K562 (cell line): ENCODE measurements around the gene MLN. TPM values are rescaled to one million over a fixed set of nuclear protein-coding genes. Genes with fewer than 3 reads are reported as not detected.

Experiments used
- ATAC-seq: fragments of 200-7000 bp; cut with Tn5 transposase; 3 replicates; pipeline ENCODE4 v1.9.1; 2020; ENCODE audit warnings: moderate library complexity
- BruUV-seq: library from RNA; stranded (reverse); fragments of 400-500 nt; replicated peaks from 2 replicates; lab custom pipeline; 2021; lab: Mats Ljungman, UMichigan
- CTCF ChIA-PET: fragments of 300-600 bp; formaldehyde crosslinking; extraction: SDS; loops from one replicate; lab custom pipeline; 2021; ENCODE audit warnings: low intra/inter-chr PET ratio; lab: Yijun Ruan, JAX
- POLR2A ChIA-PET: fragments of 300-600, 350-650 bp; sonication (Branson Sonifier 250); formaldehyde crosslinking; extraction: SDS; loops from one replicate; lab custom pipeline; 2021; ENCODE audit warnings: antibody characterized with exemption, inconsistent platforms; lab: Yijun Ruan, JAX
- DNase-seq, 4 experiments: peaks; one replicate each; pipeline versions ENCODE4 v3.0.0 to v3.0.0-alpha.2; 2011 to 2018; ENCODE audit warnings: low spot score in 3 of 4, mixed read lengths in 3 of 4; ENCODE audit errors: extremely low read depth in 1 of 4
- FAIRE-seq: peaks from 2 replicates; lab custom pipeline; 2011; peaks lifted over from hg19 to GRCh38; lab: Jason Lieb, UNC
- H2AFZ ChIP-seq: 2 replicates; pipeline ENCODE4 v1.6.0; 2011; ENCODE audit warnings: low read depth, low read length, control low read depth, inconsistent platforms
- H3K27ac ChIP-seq: fragments of 200-600 bp; 3 replicates; pipeline ENCODE4 v1.8.0; 2011; ENCODE audit warnings: low read depth, mild to moderate bottlenecking, control low read depth, inconsistent platforms, low read length, moderate library complexity, mixed read lengths; ENCODE audit errors: extremely low read depth
- H3K27me3 ChIP-seq, 2 experiments: fragments of 300-600 bp in 1 of 2; 2 replicates in 1 of 2; 3 replicates in 1 of 2; pipeline versions ENCODE4 v1.6.0 to v1.8.0; 2011; ENCODE audit warnings: inconsistent platforms in 2 of 2, low read length in 2 of 2, mild to moderate bottlenecking in 1 of 2, mixed read lengths in 1 of 2, moderate library complexity in 1 of 2; ENCODE audit not compliant: control insufficient read depth in 2 of 2, insufficient read depth in 2 of 2
- H3K36me3 ChIP-seq: fragments of 300-600 bp; 3 replicates; pipeline ENCODE4 v1.8.0; 2011; ENCODE audit warnings: mild to moderate bottlenecking, low read length, inconsistent platforms; ENCODE audit not compliant: control insufficient read depth, insufficient read depth
- H3K4me1 ChIP-seq, 2 experiments: fragments of 200-600 bp in 1 of 2; replicated peaks in 1 of 2; 2 replicates in 1 of 2; 3 replicates in 1 of 2; pipeline versions ENCODE4 v1.5.1 to v1.8.0; 2011; ENCODE audit warnings: inconsistent platforms in 2 of 2, low read length in 2 of 2, mild to moderate bottlenecking in 1 of 2, mixed read lengths in 1 of 2, moderate library complexity in 1 of 2; ENCODE audit not compliant: control insufficient read depth in 2 of 2, insufficient read depth in 2 of 2
- H3K4me2 ChIP-seq: 2 replicates; pipeline ENCODE4 v1.6.1; 2011; ENCODE audit warnings: low read length, control low read depth, inconsistent platforms, mixed read lengths; ENCODE audit not compliant: insufficient read depth
- H3K4me3 ChIP-seq: fragments of 200-600 bp; sonication (generic), shearing (Covaris generic); 2 replicates; pipeline ENCODE4 v1.5.1; 2016; ENCODE audit warnings: control low read depth, inconsistent platforms
- H3K79me2 ChIP-seq: fragments of 200-600 bp; 3 replicates; pipeline ENCODE4 v1.8.0; 2011; ENCODE audit warnings: low read length, inconsistent platforms; ENCODE audit not compliant: control insufficient read depth, insufficient read depth
- H3K9ac ChIP-seq, 2 experiments: 2 replicates each; pipeline versions ENCODE4 v1.6.0 to v1.6.1; 2011; ENCODE audit warnings: low read depth in 2 of 2, low read length in 2 of 2, control low read depth in 1 of 2, inconsistent platforms in 1 of 2, mild to moderate bottlenecking in 1 of 2, mixed read lengths in 1 of 2; ENCODE audit not compliant: insufficient read depth in 1 of 2
- H3K9me1 ChIP-seq: one replicate; pipeline ENCODE4 v1.6.0; 2011; ENCODE audit warnings: inconsistent platforms, mild to moderate bottlenecking, low read length, moderate library complexity; ENCODE audit not compliant: control insufficient read depth, insufficient read depth
- H3K9me3 ChIP-seq: replicated peaks from 2 replicates; pipeline ENCODE4 v1.5.1; 2011; ENCODE audit warnings: low read depth, low read length, inconsistent platforms; ENCODE audit not compliant: control insufficient read depth, insufficient read depth
- H4K20me1 ChIP-seq: replicated peaks from 2 replicates; pipeline ENCODE4 v1.6.1; 2011; ENCODE audit warnings: low read length, inconsistent platforms, mixed read lengths; ENCODE audit not compliant: control insufficient read depth, insufficient read depth
- ATF4 ChIP-seq: fragments of 450-650 bp; formaldehyde crosslinking; IDR thresholded peaks from 2 replicates; pipeline ENCODE4 v1.4.0; 2022; ENCODE audit warnings: mild to moderate bottlenecking, moderate library complexity
- BRF1 ChIP-seq: IDR thresholded peaks from 3 replicates; pipeline ENCODE4 v1.6.1; 2011; ENCODE audit warnings: borderline replicate concordance, mild to moderate bottlenecking; ENCODE audit not compliant: insufficient read length; ENCODE audit errors: extremely low read depth
- GATA2 ChIP-seq: sonication (generic); formaldehyde crosslinking; IDR thresholded peaks from 2 replicates; pipeline ENCODE4 v1.4.0; 2020; ENCODE audit warnings: mild to moderate bottlenecking, missing genetic modification reagents
- ILF3 ChIP-seq: fragments of 450-650 bp; IDR thresholded peaks from 2 replicates; pipeline ENCODE4 v1.6.1; 2018; ENCODE audit warnings: antibody characterized with exemption, mild to moderate bottlenecking, moderate library complexity, borderline replicate concordance
- LARP7 ChIP-seq: fragments of 450-650 bp; IDR thresholded peaks from 2 replicates; pipeline ENCODE4 v1.6.1; 2016
- MCM7 ChIP-seq, 2 experiments: fragments of 450-650 bp; IDR thresholded peaks; 2 replicates each; pipeline ENCODE4 v1.6.1; 2016 to 2018
- NCOA6 ChIP-seq: fragments of 450-650 bp; IDR thresholded peaks from 2 replicates; pipeline ENCODE4 v1.6.1; 2017; ENCODE audit warnings: mild to moderate bottlenecking
- RAD51 ChIP-seq: fragments of 450-650 bp; IDR thresholded peaks from 2 replicates; pipeline ENCODE4 v1.7.1; 2016; ENCODE audit warnings: low read depth, mild to moderate bottlenecking, borderline replicate concordance
- RBM15 ChIP-seq: fragments of 200-400 bp; formaldehyde crosslinking; IDR thresholded peaks from 2 replicates; pipeline ENCODE4 v1.6.1; 2018; ENCODE audit warnings: mild to moderate bottlenecking, low read length, moderate library complexity; ENCODE audit not compliant: insufficient read depth
- SAFB ChIP-seq: fragments of 200-400 bp; formaldehyde crosslinking; IDR thresholded peaks from 2 replicates; pipeline ENCODE4 v1.6.1; 2017; ENCODE audit warnings: low read depth, low read length, borderline replicate concordance
- STAT5B ChIP-seq: fragments of 250-450 bp; sonication (Bioruptor Pico); IDR thresholded peaks from 2 replicates; pipeline ENCODE4 v1.8.0; 2021; ENCODE audit warnings: mild to moderate bottlenecking, inconsistent platforms
- U2AF2 ChIP-seq: fragments of 200-400 bp; formaldehyde crosslinking; optimal IDR thresholded peaks from 2 replicates; pipeline ENCODE3; 2017; ENCODE audit warnings: low read depth, mild to moderate bottlenecking, low read length
- ZFP36 ChIP-seq: fragments of 150-350 bp; IDR thresholded peaks from 2 replicates; pipeline ENCODE4 v1.6.1; 2018; ENCODE audit warnings: low read length, low read depth; ENCODE audit not compliant: partially characterized antibody
- WGBS: fragments of 100-300 bp; shearing (Covaris generic); methylation state at CpG from one replicate; pipeline ENCODE4 v1.1.6; 2016; ENCODE audit warnings: low coverage, mixed read lengths; ENCODE audit not compliant: insufficient coverage; ENCODE audit errors: missing lambda C conversion rate; 5-methylcytosine and 5-hydroxymethylcytosine counted together
- in situ Hi-C: fragments of 300-500 bp; cut with MboI; formaldehyde crosslinking; loops from 4 replicates; pipeline ENCODE4 v1.15.0; 2018; ENCODE audit warnings: inconsistent platforms, mixed read lengths
- intact Hi-C: fragments of 100-400 bp; cut with micrococcal nuclease; formaldehyde crosslinking; loops from 2 replicates; pipeline ENCODE4 v1.14.2; 2022
- polyA plus RNA-seq, 8 experiments: library from polyadenylated mRNA; depleted of rRNA in 4 of 8; stranded (reverse) in 5 of 8; unstranded in 3 of 8; fragments of >200 nt; fragmentation: Nextera tagmentation in 2 of 8; fragmentation: Illumina TruSeq in 1 of 8; extraction: Ambion mirVana in 2 of 8; extraction: Trizol in 1 of 8; gene quantifications; 2 replicates each; pipeline versions ENCODE4 v1.2.1 to v1.2.3, GENCODE V29; 2011 to 2014; ENCODE audit warnings: inconsistent platforms in 1 of 8, missing spikeins in 1 of 8
- total RNA-seq, 7 experiments: library from RNA; depleted of rRNA in 6 of 7; stranded (reverse); fragments of >200 nt in 6 of 7; fragmentation: Illumina TruSeq in 2 of 7; extraction: Trizol in 2 of 7; gene quantifications; 2 replicates each; pipeline versions ENCODE4 v1.2.1 to v1.2.3, GENCODE V29; 2011 to 2021; ENCODE audit warnings: low replicate concordance in 1 of 7

The MLN gene
- total and polyA plus RNA-seq, 9 of the 15 experiments (the other 6 are each of a cell fraction or from before 2014, with no cell fraction given), result not detected

GRCh38 chr6:33763483-33763882 is 40.3 kb downstream of the MLN start (continued):
- no peak for TF ChIP-seq BRF1
- no peak for TF ChIP-seq RAD51
- no peak for TF ChIP-seq RBM15
- TF ChIP-seq LARP7, result no peak
- no peak for TF ChIP-seq U2AF2
- no peak for TF ChIP-seq ILF3
- TF ChIP-seq GATA2, result no peak
- no peak for TF ChIP-seq STAT5B (CRISPR knock-in tag)
- TF ChIP-seq MCM7 (IDR thresholded peaks at IDR 0.05), result no peak
- TF ChIP-seq SAFB, result no peak
- no peak for TF ChIP-seq ATF4 (CRISPR knock-in tag)
- TF ChIP-seq, all 486 proteins: peak for 0

- Histone ChIP-seq H3K79me2 (no peaks in the 10 kb centered on the region), H2AFZ (no peak overlapping the region), H3K27ac (no peak overlapping the region), H3K9ac (peak overlapping the region in 1 of 2 experiments; percentile 65; a peak in 2 of 4 replicates), H3K36me3 (no peaks in the 10 kb centered on the region), H3K4me2 (no peak overlapping the region), H4K20me1 (0 out of 2 replicates have a peak, but pooled peaks cover 12% of the 10 kb centered on the region), H3K4me1 (peaks cover 0 to 16% of the 10 kb centered on the region in 2 experiments; a peak in 2 of 5 replicates), H3K9me1 (no peaks in the 10 kb centered on the region), H3K4me3 (no peak overlapping the region), H3K9me3 (no peaks in the 10 kb centered on the region), H3K27me3 (peaks cover 32 to 71% of the 10 kb centered on the region in 2 experiments)
- FAIRE-seq, result no peak
- no peak for TF ChIP-seq NCOA6
- TF ChIP-seq ZFP36, result peak; percentile 75
- DNase-seq, result no peak
- intact Hi-C loops, result loop anchor here (1.0 kb wide), 4 partner anchors 18 to 177 kb away; partner anchors contain the start of gene UQCC2
- ChIA-PET CTCF (interaction anchor here (0.8 to 2.6 kb wide), 5 partner anchors 18 to 177 kb away, joined by 3 to 18 read pairs (median 12); partner anchors contain the start of gene UQCC2), POLR2A (interaction anchor here (1.8 to 2.8 kb wide), 2 partner anchors 10 to 52 kb away, joined by 7 to 12 read pairs; partner anchors contain the start of gene UQCC2)
- no peak for ATAC-seq
- 2% methylated on average over 4 of the region's 4 CpGs for WGBS
- in situ Hi-C loops, result loop anchor here (5.0 kb wide), 2 partner anchors 175 to 390 kb away; no protein-coding TSS in a partner anchor
- no TSS peak for BruUV-seq
Measured at GRCh38 chr6:33762713-33763112, 41.1 kb downstream of the MLN start.
